Activated CD4-positive, alpha-beta T cell treated with anti-CD3 and anti-CD28 coated beads, Interleukin-2, amount 50 U/mL, for 48 hours (primary cell): Measurements from ENCODE around the gene MAF.

Experiments used
- DNase-seq, 2 experiments: peaks; one replicate each; pipeline ENCODE4 v3.0.0-alpha.2; 2020

Gene MAF

GRCh38 chr16:79600638-79601091 lies at the start of gene MAF:
Gene MAF, minus strand, starts transcription at chr16:79600737. Its CDS starts 835 bp downstream, at chr16:79599902.
- peak; percentile 85 to 89 for DNase-seq

DNA sequence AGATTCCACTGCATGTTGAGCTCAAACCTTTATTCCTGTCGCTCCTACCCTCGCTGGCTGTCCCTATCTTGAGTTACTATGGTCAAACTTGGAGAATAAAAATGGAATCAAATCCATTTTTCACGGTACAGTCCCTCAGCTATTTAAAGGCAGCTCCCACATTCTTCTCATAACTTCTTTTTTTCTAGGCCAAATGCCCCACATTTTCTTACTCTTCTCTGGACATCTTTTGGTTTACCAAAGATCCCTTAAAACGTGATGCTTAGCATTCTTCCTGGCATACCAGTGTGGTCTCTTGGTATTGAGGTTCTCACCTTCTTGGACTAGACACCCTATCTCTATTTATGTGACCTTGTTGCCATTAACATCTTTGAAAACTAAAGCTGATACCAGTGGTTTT lies 48.3 kb upstream of the MAF start:
- no peak for DNase-seq

GRCh38 chr16:79647586-79647985 lies 47.0 kb upstream of the MAF start:
- no peak for DNase-seq

DNA sequence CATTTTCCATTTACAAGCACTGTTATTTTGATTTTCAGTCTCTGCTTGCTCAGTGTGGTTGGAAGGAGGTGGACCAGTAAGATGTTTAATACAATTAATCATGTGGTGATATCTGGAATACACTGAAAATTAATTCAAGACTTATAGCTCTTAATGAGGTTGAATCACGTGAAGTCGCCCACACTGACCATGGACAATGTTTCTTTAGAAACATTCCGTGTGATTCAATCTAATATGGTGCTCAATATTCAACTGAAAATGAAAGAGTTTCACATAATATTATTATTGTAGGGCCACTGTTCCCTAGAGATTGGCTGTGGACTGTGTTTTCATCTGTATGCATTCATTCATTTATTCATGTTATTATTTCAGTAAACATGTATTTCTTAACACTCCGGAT lies 45.2 kb upstream of the MAF start:
- no peak for DNase-seq

DNA sequence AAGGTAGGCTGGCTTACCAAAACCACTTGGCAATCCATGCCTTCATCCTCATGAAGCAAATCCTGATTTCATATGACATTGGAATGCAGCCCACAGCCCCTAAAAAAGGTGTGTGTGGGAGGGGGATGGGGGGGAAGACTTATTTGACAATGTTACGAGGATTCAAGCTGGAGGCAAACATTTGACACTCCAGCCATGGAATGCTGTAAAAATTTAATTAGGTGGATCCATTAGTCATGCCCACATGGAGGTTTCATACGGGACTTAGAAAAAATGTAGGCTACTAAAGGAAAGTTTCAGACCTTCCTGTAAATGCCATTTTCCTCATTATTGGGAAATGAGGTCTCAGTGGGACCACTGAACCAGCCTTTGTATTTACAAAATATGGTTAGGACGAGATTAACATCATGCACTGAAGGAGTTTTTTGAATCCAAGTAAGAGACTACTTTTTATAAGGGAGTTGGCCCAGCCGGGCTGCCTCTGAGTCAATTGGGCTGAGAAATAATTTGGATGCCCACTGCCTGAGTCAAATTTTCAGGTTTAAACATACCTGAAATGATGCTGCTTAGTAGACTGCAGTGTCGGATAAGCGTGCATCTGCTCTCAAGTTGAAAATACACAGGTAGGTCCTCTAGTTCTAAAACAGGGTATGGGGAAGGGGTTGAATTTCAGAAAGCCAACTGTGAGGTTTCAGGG lies 44.6 kb upstream of the MAF start:
- no peak for DNase-seq

DNA sequence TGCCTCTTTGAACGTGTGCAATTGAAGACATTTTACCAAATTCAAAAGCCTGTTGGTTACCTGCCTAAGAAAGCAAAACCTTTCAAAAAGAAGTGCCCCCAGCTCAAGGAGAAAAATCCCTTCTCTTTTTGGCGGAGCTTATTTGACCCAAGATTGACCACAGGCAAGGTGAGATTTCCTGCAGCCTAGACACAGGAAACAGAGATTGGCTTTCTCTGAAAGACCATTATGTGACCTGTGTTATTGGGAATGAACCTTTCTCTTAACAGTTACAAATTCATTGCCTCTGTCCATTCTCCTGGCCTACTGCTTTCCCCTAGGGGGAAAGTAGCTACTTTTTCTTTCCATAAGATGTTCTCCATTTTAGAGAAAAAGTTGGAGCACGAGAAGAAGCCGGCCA lies 42.1 kb upstream of the MAF start:
- no peak for DNase-seq

DNA sequence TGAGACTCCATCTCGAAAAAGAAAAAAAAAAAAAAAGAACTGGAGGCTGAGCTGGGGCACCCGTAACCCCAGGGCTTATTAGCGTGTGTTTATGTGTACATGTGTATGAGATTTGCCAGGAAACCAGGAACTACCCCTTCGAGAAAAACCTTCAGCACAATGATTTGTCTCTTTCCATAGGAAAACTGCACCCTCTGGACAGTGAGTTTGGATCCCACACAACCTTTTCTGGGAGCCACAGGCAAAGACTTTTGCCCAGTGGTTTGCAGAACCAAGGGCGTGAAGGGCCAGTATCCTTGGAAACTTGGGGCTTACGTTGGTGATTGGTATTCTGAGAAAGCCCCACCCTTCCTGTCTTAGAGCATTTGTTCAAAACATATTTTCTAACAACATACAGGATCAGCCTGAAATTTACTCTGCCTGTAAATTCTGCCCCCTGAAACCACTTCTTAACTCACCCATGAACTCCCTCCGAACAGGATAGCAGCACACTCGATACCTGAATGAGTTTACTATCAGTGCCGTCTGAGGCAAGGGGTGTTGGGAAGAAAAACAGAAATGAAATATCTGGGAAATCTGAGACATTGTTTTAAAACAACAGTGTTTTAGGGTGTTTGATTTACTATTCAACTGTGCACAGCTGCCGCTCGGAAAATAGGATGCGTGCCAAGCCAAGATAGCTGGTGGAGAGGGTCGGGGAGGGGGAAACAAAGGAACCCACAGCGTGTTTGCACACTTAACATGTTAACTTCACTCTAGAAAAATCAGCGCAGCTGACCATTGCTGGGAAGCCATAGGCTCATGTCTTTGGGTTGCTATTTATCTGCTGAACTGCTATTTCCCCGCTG lies 40.2 kb upstream of the MAF start:
- no peak for DNase-seq

- peak in 1 of 2 experiments; percentile 11 for DNase-seq
These were observed 39.2 kb upstream of the MAF start for GRCh38 chr16:79639576-79640311.

- DNase-seq = no peak
These were observed 37.8 kb upstream of the MAF start for GRCh38 chr16:79638386-79638785.

GRCh38 chr16:79635488-79635887 lies 35.0 kb upstream of the MAF start:
- no peak for DNase-seq

- no peak for DNase-seq
These were observed 33.8 kb upstream of the MAF start for GRCh38 chr16:79634298-79634697.

GRCh38 chr16:79632289-79632688 lies 31.8 kb upstream of the MAF start:
- DNase-seq = peak; percentile 14 to 21

DNA sequence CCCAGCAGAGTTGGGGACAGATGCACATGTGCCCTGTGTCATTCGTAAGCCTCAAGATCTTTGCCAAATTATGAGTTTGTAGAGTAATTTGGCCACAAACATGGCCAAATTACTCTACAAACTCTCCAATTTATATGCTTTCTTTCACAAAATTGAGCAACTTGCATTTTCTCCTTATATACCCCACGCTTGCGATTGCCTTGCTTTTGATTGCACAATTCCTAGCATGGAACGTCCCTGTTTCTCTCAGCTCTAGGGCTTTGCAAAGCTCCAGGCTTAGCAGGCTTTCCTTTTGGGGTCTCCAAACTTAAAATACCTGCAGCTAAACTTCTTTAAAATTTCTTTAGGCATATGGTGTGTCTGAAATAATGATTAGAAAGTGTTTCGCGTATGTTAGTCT lies 28.5 kb upstream of the MAF start:
- no peak for DNase-seq

DNA sequence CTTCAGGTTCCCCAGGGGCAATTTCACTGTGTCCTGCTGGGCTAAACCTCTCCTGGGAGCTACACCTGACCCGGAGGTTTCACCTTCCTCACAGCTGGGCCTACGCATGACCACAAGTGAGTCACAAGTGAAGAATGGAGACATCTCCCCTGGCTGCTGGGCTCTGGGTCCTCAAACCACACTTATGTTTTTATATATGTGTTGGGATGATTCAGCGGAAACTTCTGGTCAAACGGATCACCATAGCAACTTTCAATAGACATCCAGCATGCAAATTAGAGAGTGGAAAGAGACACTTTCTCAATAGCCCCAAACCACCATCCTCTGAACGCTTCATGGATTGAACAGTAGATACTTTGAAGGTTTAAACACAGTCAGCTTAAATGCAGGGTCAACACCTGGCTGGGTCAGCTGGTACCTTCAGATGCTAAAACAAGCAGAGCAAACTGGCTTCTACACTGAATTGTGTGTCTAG lies 28.0 kb upstream of the MAF start:
- DNase-seq = peak; percentile 70 to 81

DNA sequence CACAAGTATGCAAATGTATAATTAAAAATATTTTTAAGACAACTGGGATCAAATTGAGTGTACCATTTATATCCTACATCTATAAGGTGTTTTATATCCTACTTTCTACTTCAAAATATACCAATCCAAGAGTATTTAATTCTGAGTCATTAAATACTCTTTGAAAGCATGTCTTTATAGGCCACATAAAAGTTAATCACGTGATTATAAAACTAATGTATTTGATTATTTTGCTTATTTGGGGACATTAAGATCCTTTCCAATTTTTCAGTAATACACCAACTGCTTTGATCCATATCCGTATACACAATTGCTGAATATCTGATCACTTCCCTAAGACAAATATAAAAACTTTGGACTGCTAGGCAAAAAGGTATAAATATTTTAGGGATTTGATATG lies 26.6 kb upstream of the MAF start:
- no peak for DNase-seq

- DNase-seq = no peak
These were observed 25.2 kb upstream of the MAF start for GRCh38 chr16:79625738-79626137.

DNA sequence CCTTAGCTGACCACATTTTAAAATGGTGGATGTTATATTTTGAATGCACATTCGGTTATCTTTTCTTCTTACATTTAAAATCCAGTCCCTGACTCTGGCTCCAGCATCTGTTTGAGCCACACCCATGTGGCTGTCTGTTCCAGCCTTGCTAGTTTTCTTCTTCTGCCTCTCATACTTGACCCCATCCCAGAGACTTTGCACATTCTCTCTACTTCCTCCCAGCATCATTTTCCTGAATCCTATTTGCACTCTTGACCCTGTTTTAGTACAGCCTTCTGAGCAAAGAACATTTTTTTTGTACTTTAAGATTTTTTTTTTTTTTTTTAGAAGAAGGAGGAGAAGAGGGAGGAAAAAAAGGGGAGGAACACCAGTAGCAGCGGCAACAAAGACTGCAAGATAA lies 23.3 kb upstream of the MAF start:
- no peak for DNase-seq

GRCh38 chr16:79623062-79623461 lies 22.5 kb upstream of the MAF start:
- no peak for DNase-seq

DNA sequence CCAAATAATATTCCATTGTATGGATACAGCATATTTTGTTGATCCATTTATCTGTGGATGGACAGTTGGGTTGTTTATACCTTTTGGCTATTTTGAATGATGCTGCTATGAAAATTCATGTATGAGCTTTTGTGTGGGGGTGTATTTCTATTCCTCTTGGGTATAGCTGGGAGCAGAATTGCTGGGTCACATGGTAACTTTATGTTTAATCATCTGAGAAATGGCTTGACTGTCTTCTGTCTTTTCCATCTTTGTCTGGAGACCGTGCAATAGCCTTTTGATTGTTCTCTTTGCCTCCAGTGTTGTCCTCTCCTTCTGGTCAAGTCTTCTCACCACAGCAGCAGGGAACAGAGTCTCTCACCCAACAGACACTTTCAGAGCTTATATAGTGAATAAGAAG lies 20.5 kb upstream of the MAF start:
- DNase-seq = no peak

- peak; percentile 71 to 79 for DNase-seq
These were observed 18.1 kb upstream of the MAF start for GRCh38 chr16:79618692-79619050.

DNA sequence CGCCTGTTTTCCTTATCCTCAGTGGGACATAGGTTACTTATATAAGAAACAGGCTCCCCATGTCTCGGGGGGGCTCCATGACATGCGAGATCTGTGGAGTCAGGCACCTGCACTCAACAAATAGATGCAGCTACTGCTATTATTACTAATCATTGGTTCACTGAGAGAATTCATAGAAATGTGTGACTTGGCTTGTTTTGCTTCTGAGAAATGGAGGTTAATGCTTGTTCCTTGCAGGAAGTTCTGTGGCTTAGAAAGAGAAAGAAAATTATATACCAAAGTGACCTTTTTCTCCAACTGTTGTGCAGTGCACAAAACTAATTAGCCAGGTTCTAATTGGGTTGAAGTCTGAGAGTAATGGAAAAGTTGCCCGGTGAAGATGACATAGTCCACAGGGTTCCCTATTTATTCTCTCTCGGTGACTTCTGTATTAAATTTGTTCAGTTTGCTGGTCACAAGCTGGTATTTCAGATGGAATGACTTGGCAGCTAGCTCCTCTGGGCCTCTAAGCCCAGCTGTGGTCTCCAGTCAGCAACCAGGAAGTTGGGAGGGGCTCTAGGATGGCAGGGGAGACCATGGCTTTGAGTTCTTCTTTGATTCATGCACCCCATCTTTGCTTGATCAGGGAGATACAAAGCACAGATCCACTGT lies 17.6 kb upstream of the MAF start:
- DNase-seq = no peak

DNA sequence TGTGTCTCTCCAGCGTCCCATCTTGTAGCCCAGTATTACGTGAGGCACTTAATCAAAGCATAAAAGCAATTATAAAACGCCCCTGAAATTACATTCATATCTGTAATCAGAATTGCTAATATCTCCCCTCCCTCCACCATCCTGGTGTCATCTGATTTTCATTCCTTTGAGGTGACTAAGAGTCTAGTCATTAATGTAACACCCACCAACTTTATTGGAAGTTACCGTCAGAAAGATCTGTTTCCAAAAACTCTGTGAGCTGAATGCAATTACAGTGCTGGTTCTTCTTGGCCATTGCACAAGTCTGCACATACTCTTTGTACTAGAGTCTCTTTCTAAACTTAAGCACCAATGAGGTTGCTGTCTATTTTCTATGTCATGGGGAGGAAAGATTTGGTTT lies 12.5 kb upstream of the MAF start:
- no peak for DNase-seq

DNA sequence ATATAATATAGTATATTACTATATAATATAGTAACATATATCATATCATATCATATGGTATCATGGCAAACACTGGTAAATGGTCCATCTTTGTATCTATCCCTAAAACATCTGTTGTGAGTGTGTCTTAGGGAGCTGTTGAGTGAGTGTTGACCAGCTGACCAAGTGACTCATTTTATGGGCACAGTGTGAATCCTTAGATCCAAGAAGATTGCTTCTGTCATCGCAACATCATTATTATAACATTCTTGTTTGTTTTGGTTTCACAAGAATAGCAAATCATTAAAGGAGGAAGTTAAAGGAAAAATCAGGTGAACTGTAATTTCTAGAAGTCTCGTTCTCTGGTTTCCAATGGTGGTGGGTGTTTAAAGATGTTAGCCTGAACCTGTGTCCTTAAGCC lies 11.7 kb upstream of the MAF start:
- no peak for DNase-seq
